Germinal center (tissue), 1 donor: Measurements from ENCODE around the gene PLA2G4A.

Source experiments
- DNase-seq: peaks from one replicate; pipeline ENCODE4 v3.0.0; 2012; ENCODE audit warnings: mixed read lengths, low spot score

Gene PLA2G4A

GRCh38 chr1:186977266-186977957 is 148.7 kb downstream of the PLA2G4A start:
- DNase-seq, result no peak

GRCh38 chr1:186978596-186979556 is 150.1 kb downstream of the PLA2G4A start:
- DNase-seq, result no peak

- DNase-seq, result no peak
These were observed 151.7 kb downstream of the PLA2G4A start for GRCh38 chr1:186980400-186980799.

GRCh38 chr1:186982116-186982515 is 153.4 kb downstream of the PLA2G4A start:
- DNase-seq, result no peak

GRCh38 chr1:186983327-186983726 is 154.6 kb downstream of the PLA2G4A start:
- DNase-seq, result no peak

- DNase-seq, result no peak
These were observed 156.2 kb downstream of the PLA2G4A start for GRCh38 chr1:186984959-186985358.

GRCh38 chr1:186985889-186986491 is 157.2 kb downstream of the PLA2G4A start:
- no peak for DNase-seq

GRCh38 chr1:186987065-186987464 is 158.3 kb downstream of the PLA2G4A start:
- no peak for DNase-seq

GRCh38 chr1:186987769-186988168 is 159.0 kb downstream of the PLA2G4A start:
- no peak for DNase-seq

GRCh38 chr1:186993996-186994395 is 165.2 kb downstream of the PLA2G4A start:
- no peak for DNase-seq

GRCh38 chr1:186994897-186995296 is 166.1 kb downstream of the PLA2G4A start:
- DNase-seq, result no peak

- DNase-seq, result no peak
These were observed 168.1 kb downstream of the PLA2G4A start for GRCh38 chr1:186996816-186997215.

GRCh38 chr1:186997877-186998276 is 169.1 kb downstream of the PLA2G4A start:
- no peak for DNase-seq

GRCh38 chr1:186999506-186999905 is 170.8 kb downstream of the PLA2G4A start:
- no peak for DNase-seq

GRCh38 chr1:187001198-187001889 is 172.6 kb downstream of the PLA2G4A start:
- no peak for DNase-seq

GRCh38 chr1:187003353-187003752 is 174.6 kb downstream of the PLA2G4A start:
- no peak for DNase-seq

GRCh38 chr1:187006896-187007295 is 178.1 kb downstream of the PLA2G4A start:
- no peak for DNase-seq

GRCh38 chr1:187009320-187009719 is 180.6 kb downstream of the PLA2G4A start:
- no peak for DNase-seq

- no peak for DNase-seq
These were observed 182.0 kb downstream of the PLA2G4A start for GRCh38 chr1:187010571-187011309.

GRCh38 chr1:187013582-187014200 is 184.9 kb downstream of the PLA2G4A start:
- DNase-seq, result no peak

GRCh38 chr1:187018291-187018690 is 189.5 kb downstream of the PLA2G4A start:
- no peak for DNase-seq
